ENCODE data around the gene EXOC6B. TPM values are rescaled to one million over a fixed set of nuclear protein-coding genes. Genes with fewer than 3 reads are reported as not detected.
"Not testable (repeated sequence)": the region's sequence is repeated elsewhere in the genome, so short reads cannot be mapped to it uniquely, and the experiment has no call there.

The EXOC6B gene
- total RNA-seq, 4 donors from 2014 or later, result 14.6 to 49.6 (median 19.3) TPM

- Histone ChIP-seq H3K4me3 (no peak overlapping the region), H3K36me3 (no peaks in the 10 kb centered on the region), H3K9me3 (no peaks in the 10 kb centered on the region), H3K27me3 (no peaks in the 10 kb centered on the region), H3K27ac (no peak overlapping the region), H3K4me1 (no peaks in the 10 kb centered on the region)
- in situ Hi-C loops (cut with MboI; ENCODE audit: low sequenced_read_pairs in 4 of 4), result no loop called here
- ATAC-seq (no peak), DNase-seq (no peak)
- TF ChIP-seq CTCF (IDR thresholded peaks at IDR 0.05 in 4 of 5, conservative IDR thresholded peaks at IDR 0.05 in 1 of 5) (no peak), POLR2A (IDR thresholded peaks at IDR 0.05) (no peak)
- intact Hi-C loops (cut with DNase I; ENCODE audit: low total_unique reads), result no loop called here
Measured at GRCh38 chr2:72649810-72650209, 176.0 kb downstream of the EXOC6B start.

GRCh38 chr2:72641221-72641620 is 184.6 kb downstream of the EXOC6B start:
- H3K9me3 ChIP-seq; H3K27me3 ChIP-seq; H3K36me3 ChIP-seq; ATAC-seq; H3K27ac ChIP-seq; intact Hi-C loops (cut with DNase I; ENCODE audit: low total_unique reads); H3K4me1 ChIP-seq; H3K4me3 ChIP-seq; in situ Hi-C loops (cut with MboI; ENCODE audit: low sequenced_read_pairs in 4 of 4); DNase-seq: not testable (repeated sequence)

GRCh38 chr2:72638600-72639211 is 187.1 kb downstream of the EXOC6B start:
- Histone ChIP-seq H3K27me3 (no peaks in the 10 kb centered on the region), H3K4me3 (no peak overlapping the region), H3K27ac (no peak overlapping the region), H3K9me3 (no peaks in the 10 kb centered on the region), H3K4me1 (no peaks in the 10 kb centered on the region), H3K36me3 (no peaks in the 10 kb centered on the region)
- no peak for ATAC-seq
- intact Hi-C loops (cut with DNase I; ENCODE audit: low total_unique reads) (no loop called here), in situ Hi-C loops (cut with MboI; ENCODE audit: low sequenced_read_pairs in 4 of 4) (no loop called here)
- DNase-seq, result no peak
- TF ChIP-seq CTCF (IDR thresholded peaks at IDR 0.05 in 4 of 5, conservative IDR thresholded peaks at IDR 0.05 in 1 of 5) (no peak), POLR2A (IDR thresholded peaks at IDR 0.05) (no peak)

- Histone ChIP-seq H3K36me3 (no peaks in the 10 kb centered on the region), H3K4me3 (no peak overlapping the region), H3K4me1 (no peaks in the 10 kb centered on the region), H3K27me3 (no peaks in the 10 kb centered on the region), H3K9me3 (no peaks in the 10 kb centered on the region), H3K27ac (no peak overlapping the region)
- intact Hi-C loops (cut with DNase I; ENCODE audit: low total_unique reads), result no loop called here
- in situ Hi-C loops (cut with MboI; ENCODE audit: low sequenced_read_pairs in 4 of 4), result no loop called here
- ATAC-seq, result no peak
- no peak for DNase-seq
- TF ChIP-seq CTCF (IDR thresholded peaks at IDR 0.05 in 4 of 5, conservative IDR thresholded peaks at IDR 0.05 in 1 of 5) (no peak), POLR2A (IDR thresholded peaks at IDR 0.05) (no peak)
Measured at GRCh38 chr2:72636210-72636609, 189.6 kb downstream of the EXOC6B start.

GRCh38 chr2:72630767-72631166 is 195.1 kb downstream of the EXOC6B start:
- TF ChIP-seq POLR2A (IDR thresholded peaks at IDR 0.05), result no peak
- TF ChIP-seq CTCF (IDR thresholded peaks at IDR 0.05 in 4 of 5, conservative IDR thresholded peaks at IDR 0.05 in 1 of 5), result no peak
- intact Hi-C loops (cut with DNase I; ENCODE audit: low total_unique reads) (no loop called here), in situ Hi-C loops (cut with MboI; ENCODE audit: low sequenced_read_pairs in 4 of 4) (no loop called here)
- Histone ChIP-seq H3K27me3 (no peaks in the 10 kb centered on the region), H3K9me3 (no peaks in the 10 kb centered on the region), H3K4me3 (no peak overlapping the region), H3K27ac (no peak overlapping the region), H3K36me3 (no peaks in the 10 kb centered on the region), H3K4me1 (peaks cover 15 to 21% of the 10 kb centered on the region in 2 donors)
- DNase-seq, result no peak
- no peak for ATAC-seq

Measured in gastrocnemius medialis (tissue), 4 donors.